Measurements from ENCODE around the gene POLR3E. TPM values are rescaled to one million over a fixed set of nuclear protein-coding genes. Genes with fewer than 3 reads are reported as not detected.
A peak's percentile ranks its signal among the peaks of the same experiment; 100 is the strongest.
"Not testable (repeated sequence)": the region's sequence is repeated elsewhere in the genome, so short reads cannot be mapped to it uniquely, and the experiment has no call there.

The POLR3E gene
- total RNA-seq, 2 donors from 2014 or later, result 37.0 to 44.8 TPM

- intact Hi-C loops (cut with DNase I, micrococcal nuclease), result no loop called here
- ATAC-seq (no peak), DNase-seq (no peak)
Observed at GRCh38 chr16:22348291-22348690, 51.1 kb downstream of the POLR3E start.

GRCh38 chr16:22351017-22351416 lies 53.8 kb downstream of the POLR3E start:
- ATAC-seq; intact Hi-C loops (cut with DNase I, micrococcal nuclease): not testable (repeated sequence)

GRCh38 chr16:22352140-22352539 lies 54.9 kb downstream of the POLR3E start:
- ATAC-seq (no peak), DNase-seq (no peak)
- intact Hi-C loops (cut with DNase I, micrococcal nuclease), result no loop called here

More at GRCh38 chr16:22351017-22351416, 53.8 kb downstream of the POLR3E start:
- DNase-seq, result not testable (repeated sequence)

GRCh38 chr16:22352723-22353122 lies 55.5 kb downstream of the POLR3E start:
- DNase-seq (no peak), ATAC-seq (no peak)
- intact Hi-C loops (cut with DNase I, micrococcal nuclease), result no loop called here

GRCh38 chr16:22353191-22353919 lies 56.1 kb downstream of the POLR3E start:
- intact Hi-C loops (cut with DNase I, micrococcal nuclease), result no loop called here
- ATAC-seq, result peak; percentile 98
- no peak for DNase-seq

GRCh38 chr16:22353933-22354541 lies 56.8 kb downstream of the POLR3E start:
- intact Hi-C loops (cut with DNase I, micrococcal nuclease), result no loop called here
- no peak for DNase-seq
- peak; percentile 9 for ATAC-seq

- no peak for DNase-seq
- intact Hi-C loops (cut with DNase I, micrococcal nuclease), result no loop called here
- ATAC-seq, result no peak
Observed at GRCh38 chr16:22355487-22355908, 58.3 kb downstream of the POLR3E start.

GRCh38 chr16:22356930-22357634 lies 59.9 kb downstream of the POLR3E start:
- ATAC-seq, result no peak
- DNase-seq, result no peak
- intact Hi-C loops (cut with DNase I, micrococcal nuclease), result no loop called here

- intact Hi-C loops (cut with DNase I, micrococcal nuclease), result no loop called here
- ATAC-seq, result no peak
- no peak for DNase-seq
Observed at GRCh38 chr16:22357635-22357971, 60.4 kb downstream of the POLR3E start.

- intact Hi-C loops (cut with DNase I, micrococcal nuclease), result no loop called here
- no peak for DNase-seq
- ATAC-seq, result no peak
Observed at GRCh38 chr16:22358000-22358399, 60.8 kb downstream of the POLR3E start.

- no peak for DNase-seq
- ATAC-seq, result no peak
- intact Hi-C loops (cut with DNase I, micrococcal nuclease), result no loop called here
Observed at GRCh38 chr16:22359679-22360078, 62.5 kb downstream of the POLR3E start.

GRCh38 chr16:22360963-22361659 lies 63.9 kb downstream of the POLR3E start:
- no peak for DNase-seq
- ATAC-seq, result no peak
- intact Hi-C loops (cut with DNase I, micrococcal nuclease), result no loop called here

- intact Hi-C loops (cut with DNase I, micrococcal nuclease), result no loop called here
- DNase-seq (no peak), ATAC-seq (no peak)
Observed at GRCh38 chr16:22364241-22364640, 67.0 kb downstream of the POLR3E start.

GRCh38 chr16:22366371-22366770 lies 69.2 kb downstream of the POLR3E start:
- ATAC-seq (no peak), DNase-seq (no peak)
- intact Hi-C loops (cut with DNase I, micrococcal nuclease), result no loop called here

- ATAC-seq (no peak), DNase-seq (no peak)
- intact Hi-C loops (cut with DNase I, micrococcal nuclease), result no loop called here
Observed at GRCh38 chr16:22366889-22367288, 69.7 kb downstream of the POLR3E start.

- intact Hi-C loops (cut with DNase I, micrococcal nuclease); DNase-seq: not testable (repeated sequence)
- peak; percentile 18 for ATAC-seq
Observed at GRCh38 chr16:22368200-22368826, 71.1 kb downstream of the POLR3E start.

GRCh38 chr16:22369221-22369811 lies 72.1 kb downstream of the POLR3E start:
- intact Hi-C loops (cut with DNase I, micrococcal nuclease), result no loop called here
- ATAC-seq, result peak; percentile 21
- DNase-seq, result no peak

GRCh38 chr16:22370038-22370820 lies 73.0 kb downstream of the POLR3E start:
- intact Hi-C loops (cut with DNase I, micrococcal nuclease), result no loop called here
- DNase-seq, result no peak
- ATAC-seq, result no peak

All from left colon (tissue), 2 donors.